Gastroesophageal sphincter (tissue), 4 donors: ENCODE measurements around the gene TUBGCP6. TPM values are rescaled to one million over a fixed set of nuclear protein-coding genes. Genes with fewer than 3 reads are reported as not detected.
A peak's percentile ranks its signal among the peaks of the same experiment; 100 is the strongest.

ENCODE experiments used
- ATAC-seq: fragments of 150-250 bp; one replicate; pipeline ENCODE4 v1.9.1; 2016; ENCODE audit warnings: mild to moderate bottlenecking, moderate library complexity
- H3K27ac ChIP-seq, 4 donors: fragments of 200-600 bp; sonication (generic) in 3 of 4; 1 replicate in 3 of 4; 2 replicates in 1 of 4; pipeline ENCODE4 v1.5.1; 2016 to 2019
- H3K27me3 ChIP-seq: fragments of 200-600 bp; sonication (generic); one replicate; pipeline ENCODE4 v1.5.1; 2019
- H3K36me3 ChIP-seq, 2 donors: fragments of 200-600 bp; sonication (generic); one replicate each; pipeline ENCODE4 v1.5.1; 2019; ENCODE audit warnings: control low read depth in 1 of 2
- H3K4me1 ChIP-seq, 3 donors: fragments of 200-600 bp; sonication (generic); 1 replicate in 2 of 3; 2 replicates in 1 of 3; pipeline ENCODE4 v1.5.1; 2016 to 2019; ENCODE audit warnings: control low read depth in 2 of 3
- H3K4me3 ChIP-seq, 2 donors: fragments of 200-600 bp; sonication (generic); one replicate each; pipeline ENCODE4 v1.5.1; 2019; ENCODE audit warnings: mild to moderate bottlenecking in 1 of 2, moderate library complexity in 1 of 2
- H3K9me3 ChIP-seq, 3 donors: fragments of 200-600 bp; sonication (generic); one replicate each; pipeline ENCODE4 v1.5.1; 2017 to 2019; ENCODE audit warnings: control low read depth in 2 of 3
- CTCF ChIP-seq, 4 experiments: fragments of 200-600 bp in 2 of 4; fragments of 450-650 bp in 2 of 4; sonication (generic) in 1 of 4; IDR thresholded peaks; one replicate each; pipeline ENCODE4 v1.5.1; 2017 to 2019; ENCODE audit warnings: antibody characterized with exemption in 4 of 4, mild to moderate bottlenecking in 2 of 4, moderate library complexity in 2 of 4
- EP300 ChIP-seq: sonication (generic); formaldehyde crosslinking; IDR thresholded peaks from one replicate; pipeline ENCODE4 v1.6.1; 2017; ENCODE audit warnings: antibody characterized with exemption, mild to moderate bottlenecking
- POLR2A ChIP-seq, 2 donors: fragments of 450-650 bp; IDR thresholded peaks; one replicate each; pipeline ENCODE4 v1.6.1; 2017; ENCODE audit warnings: antibody characterized with exemption in 2 of 2, mild to moderate bottlenecking in 2 of 2, moderate library complexity in 1 of 2
- POLR2AphosphoS5 ChIP-seq: sonication (generic); formaldehyde crosslinking; IDR thresholded peaks from one replicate; pipeline ENCODE4 v1.6.1; 2017; ENCODE audit warnings: antibody characterized with exemption
- WGBS, 2 donors: methylation state at CpG; one replicate each; pipeline ENCODE4 v1.1.5; 2018; ENCODE audit warnings: low coverage in 1 of 2; 5-methylcytosine and 5-hydroxymethylcytosine counted together
- total RNA-seq, 4 donors: library from RNA; depleted of rRNA; stranded (reverse); fragments of >200 nt; gene quantifications; one replicate each; pipeline ENCODE4 v1.1.0, GENCODE V29; 2016

Gene TUBGCP6
- total RNA-seq, 4 donors from 2014 or later: 26.1 to 48.3 (median 37.4) TPM

GRCh38 chr22:50270666-50271394, 26.0 kb upstream of the TUBGCP6 start:
- H3K27me3 ChIP-seq: no peaks in the 10 kb centered on the region
- no peaks in the 10 kb centered on the region for H3K9me3 ChIP-seq
- peak overlapping the region in 3 of 4 donors; percentile 78 to 82 (median 79) for H3K27ac ChIP-seq
- WGBS, 2 donors: 1% methylated on average over 18 of the region's 53 CpGs; no CpG with 5 or more reads in 1 of the 2 donors
- H3K4me3 ChIP-seq: peak overlapping the region; percentile 33 to 57
- ATAC-seq: peak; percentile 45
- H3K36me3 ChIP-seq: peaks cover 0 to 11% of the 10 kb centered on the region in 2 donors
- peaks cover 2 to 74% (median 44%) of the 10 kb centered on the region in 3 donors for H3K4me1 ChIP-seq
- no peak for TF ChIP-seq CTCF (IDR thresholded peaks at IDR 0.05)
- TF ChIP-seq EP300: no peak
- no peak for TF ChIP-seq POLR2AphosphoS5
- no peak for TF ChIP-seq POLR2A (IDR thresholded peaks at IDR 0.05)

GRCh38 chr22:50269970-50270665, 25.3 kb upstream of the TUBGCP6 start, which contains the start of gene MAPK11:
MAPK11 (minus strand) TSS chr22:50270380; CDS start chr22:50270292, 88 bp downstream.
- Histone ChIP-seq H3K36me3 (peaks cover 0 to 4% of the 10 kb centered on the region in 2 donors), H3K27me3 (no peaks in the 10 kb centered on the region), H3K27ac (peak within 1 kb of the TSS in 3 of 4 donors; percentile 78 to 82 (median 79)), H3K4me3 (peak within 1 kb of the TSS; percentile 38 to 57), H3K4me1 (peaks cover 2 to 70% (median 44%) of the 10 kb centered on the region in 3 donors), H3K9me3 (no peaks in the 10 kb centered on the region)
- peak; percentile 52 for ATAC-seq
- TF ChIP-seq EP300 (no peak), CTCF (IDR thresholded peaks at IDR 0.05) (no peak), POLR2A (IDR thresholded peaks at IDR 0.05) (no peak), POLR2AphosphoS5 (peak; percentile 21)
- no CpG with 5 or more reads among the region's 92 CpGs for WGBS, 2 donors

- WGBS, 2 donors: no CpG with 5 or more reads among the region's 18 CpGs
- TF ChIP-seq POLR2A (IDR thresholded peaks at IDR 0.05): no peak
- TF ChIP-seq CTCF (IDR thresholded peaks at IDR 0.05): no peak
- no peak for TF ChIP-seq EP300
- no peak for TF ChIP-seq POLR2AphosphoS5
- Histone ChIP-seq H3K36me3 (no peaks in the 10 kb centered on the region), H3K27ac (peak overlapping the region in 3 of 4 donors; percentile 78 to 82 (median 79)), H3K4me3 (peak overlapping the region; percentile 38 to 57), H3K4me1 (peaks cover 2 to 66% (median 44%) of the 10 kb centered on the region in 3 donors), H3K27me3 (no peaks in the 10 kb centered on the region), H3K9me3 (no peaks in the 10 kb centered on the region)
- no peak for ATAC-seq
Observed at GRCh38 chr22:50269573-50269969, 24.7 kb upstream of the TUBGCP6 start.

- no peak for TF ChIP-seq CTCF (IDR thresholded peaks at IDR 0.05)
- no peak for TF ChIP-seq POLR2AphosphoS5
- TF ChIP-seq EP300: no peak
- no peak for TF ChIP-seq POLR2A (IDR thresholded peaks at IDR 0.05)
- ATAC-seq: no peak
- H3K4me1 ChIP-seq: peaks cover 2 to 61% (median 44%) of the 10 kb centered on the region in 3 donors
Observed at GRCh38 chr22:50268655-50269113, 23.9 kb upstream of the TUBGCP6 start.

More at GRCh38 chr22:50268655-50269113, 23.9 kb upstream of the TUBGCP6 start:
- WGBS, 2 donors: 60% methylated on average over 1 of the region's 9 CpGs; no CpG with 5 or more reads in 1 of the 2 donors
- no peaks in the 10 kb centered on the region for H3K27me3 ChIP-seq
- peak overlapping the region in 1 of 2 donors; percentile 57 for H3K4me3 ChIP-seq
- H3K9me3 ChIP-seq: no peaks in the 10 kb centered on the region
- peak overlapping the region in 3 of 4 donors; percentile 9 to 82 (median 79) for H3K27ac ChIP-seq
- H3K36me3 ChIP-seq: no peaks in the 10 kb centered on the region
